Upper lobe of right lung (tissue), 1 donor: ENCODE data around the gene DNAH8. TPM values are rescaled to one million over a fixed set of nuclear protein-coding genes. Genes with fewer than 3 reads are reported as not detected.
A peak's percentile ranks its signal among the peaks of the same experiment; 100 is the strongest.

Experiments
- ATAC-seq: fragments of 200-7000 bp; cut with Tn5 transposase; one replicate; pipeline ENCODE4 v1.9.1; 2020; ENCODE audit warnings: mild to moderate bottlenecking, moderate library complexity
- DNase-seq: peaks from one replicate; pipeline ENCODE4 v3.0.0-alpha.2; 2020
- H3K27ac ChIP-seq: fragments of 200-600 bp; one replicate; pipeline ENCODE4 v1.8.0; 2022
- H3K27me3 ChIP-seq: fragments of 200-600 bp; one replicate; pipeline ENCODE4 v1.8.0; 2022; ENCODE audit warnings: mild to moderate bottlenecking
- H3K36me3 ChIP-seq: fragments of 200-600 bp; one replicate; pipeline ENCODE4 v1.8.0; 2022
- H3K4me1 ChIP-seq: fragments of 200-600 bp; one replicate; pipeline ENCODE4 v1.8.0; 2022
- H3K4me3 ChIP-seq: fragments of 200-600 bp; one replicate; pipeline ENCODE4 v1.8.0; 2022; ENCODE audit warnings: mild to moderate bottlenecking
- H3K9me3 ChIP-seq: fragments of 200-600 bp; one replicate; pipeline ENCODE4 v1.8.0; 2022
- CTCF ChIP-seq: fragments of 200-600 bp; IDR thresholded peaks from one replicate; pipeline ENCODE4 v1.8.0; 2022; ENCODE audit warnings: antibody characterized with exemption
- intact Hi-C: fragments of 100-400 bp; cut with DNase I; formaldehyde crosslinking; loops from one replicate; pipeline ENCODE4 v1.11.0; 2022
- total RNA-seq: library from RNA; stranded (reverse); fragmentation: NEBNext Ultra II Directional; extraction: Animal tissue kit (Norgen Biotek cat#: 25700); gene quantifications from one replicate; pipeline ENCODE4 v1.2.1, GENCODE V29; 2021
- donor health status: DM: no; HTN: yes; CAD: no; lungs with severe emphysema.

DNAH8 gene
- total RNA-seq, 1 donor from 2014 or later, result 0.17 TPM

DNA sequence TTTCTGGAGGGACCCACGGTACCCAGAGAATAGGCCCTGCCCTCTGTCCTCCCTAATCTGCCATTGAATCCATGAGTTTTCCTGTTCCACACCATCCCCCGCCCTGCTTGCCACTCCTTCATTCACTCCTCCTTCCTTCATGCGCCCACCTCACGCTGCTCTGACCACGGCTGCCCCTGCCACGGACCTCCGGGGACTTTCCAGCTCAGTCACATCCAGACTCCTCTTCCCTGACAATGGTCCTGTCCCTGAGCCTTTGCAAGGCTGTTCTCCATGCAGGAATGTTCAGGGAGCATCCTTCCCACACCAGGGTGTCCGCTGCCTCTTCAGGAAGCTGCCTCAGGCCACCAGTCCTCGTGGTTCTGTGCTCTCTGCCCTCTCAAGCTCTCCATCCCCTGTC, 359.4 kb downstream of the DNAH8 start:
- peak; percentile 21 for DNase-seq
- no peak for ATAC-seq

GRCh38 chr6:39075010-39075686, 360.0 kb downstream of the DNAH8 start:
- Histone ChIP-seq H3K27ac (no peak overlapping the region), H3K4me1 (no peaks in the 10 kb centered on the region), H3K9me3 (no peaks in the 10 kb centered on the region), H3K27me3 (peaks cover 4% of the 10 kb centered on the region), H3K4me3 (no peak overlapping the region), H3K36me3 (no peaks in the 10 kb centered on the region)
- ATAC-seq, result no peak
- TF ChIP-seq CTCF, result no peak
- intact Hi-C loops, result no loop called here
- DNase-seq, result peak; percentile 38

More for the DNA sequence above, 359.4 kb downstream of the DNAH8 start:
- intact Hi-C loops, result no loop called here
- no peaks in the 10 kb centered on the region for H3K9me3 ChIP-seq
- peaks cover 4% of the 10 kb centered on the region for H3K27me3 ChIP-seq
- no peaks in the 10 kb centered on the region for H3K4me1 ChIP-seq
- no peak overlapping the region for H3K27ac ChIP-seq
- H3K36me3 ChIP-seq, result no peaks in the 10 kb centered on the region
- H3K4me3 ChIP-seq, result no peak overlapping the region
- TF ChIP-seq CTCF, result no peak

- H3K4me1 ChIP-seq, result no peaks in the 10 kb centered on the region
- no peaks in the 10 kb centered on the region for H3K9me3 ChIP-seq
- ATAC-seq (no peak), DNase-seq (no peak)
- H3K36me3 ChIP-seq, result no peaks in the 10 kb centered on the region
- H3K4me3 ChIP-seq, result no peak overlapping the region
- TF ChIP-seq CTCF, result no peak
- no peaks in the 10 kb centered on the region for H3K27me3 ChIP-seq
- intact Hi-C loops, result no loop called here
- H3K27ac ChIP-seq, result no peak overlapping the region
Observed at GRCh38 chr6:39075807-39076622, 360.9 kb downstream of the DNAH8 start.

DNA sequence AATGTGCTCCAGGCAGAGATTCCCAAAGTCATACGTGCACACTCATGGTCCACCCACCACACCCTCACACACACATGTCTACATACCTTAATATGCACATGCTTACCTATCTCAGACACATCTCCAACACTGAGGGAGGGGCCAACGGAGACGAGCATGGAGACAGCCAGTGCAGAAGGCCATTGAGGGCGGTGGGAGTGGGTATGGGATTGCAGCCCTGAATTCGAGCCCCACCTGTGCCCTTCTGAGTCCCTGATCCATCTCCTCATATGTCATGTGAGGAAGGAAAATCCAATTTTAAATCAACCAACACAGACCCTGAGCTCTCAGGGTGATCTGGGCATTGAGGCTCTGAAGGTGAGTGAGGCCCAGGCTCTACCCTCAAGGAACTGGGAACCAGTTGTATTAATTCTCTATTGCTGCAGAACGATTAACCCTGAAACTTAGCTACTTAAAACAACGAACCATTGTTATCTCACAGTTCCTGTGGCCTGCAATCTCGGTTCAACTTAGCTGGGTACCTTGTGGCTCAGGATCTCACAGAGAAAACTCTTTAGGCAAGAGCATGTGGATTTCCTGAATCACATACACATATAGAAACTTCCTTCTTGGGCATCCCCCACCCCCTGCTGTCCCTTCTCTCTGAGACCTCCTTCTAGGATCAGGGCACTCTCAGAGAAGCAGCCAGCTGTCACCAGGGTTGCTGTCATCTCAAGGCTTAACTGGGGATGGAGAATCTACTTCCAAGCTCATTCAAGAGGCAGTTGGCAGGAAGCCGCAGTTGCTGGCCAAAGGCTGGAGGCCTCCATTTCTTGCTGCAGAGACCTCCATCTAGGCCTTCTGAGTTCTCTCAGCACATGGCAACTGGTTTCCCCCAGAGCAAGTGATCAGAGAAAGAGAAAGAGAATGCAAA, 361.8 kb downstream of the DNAH8 start:
- Histone ChIP-seq H3K4me3 (no peak overlapping the region), H3K4me1 (no peaks in the 10 kb centered on the region), H3K27me3 (no peaks in the 10 kb centered on the region), H3K9me3 (no peaks in the 10 kb centered on the region), H3K27ac (no peak overlapping the region), H3K36me3 (no peaks in the 10 kb centered on the region)
- ATAC-seq (no peak), DNase-seq (no peak)
- intact Hi-C loops, result no loop called here
- TF ChIP-seq CTCF, result no peak

- Histone ChIP-seq H3K36me3 (no peaks in the 10 kb centered on the region), H3K4me1 (no peaks in the 10 kb centered on the region), H3K9me3 (no peaks in the 10 kb centered on the region), H3K27me3 (no peaks in the 10 kb centered on the region), H3K4me3 (no peak overlapping the region), H3K27ac (no peak overlapping the region)
- no peak for TF ChIP-seq CTCF
- ATAC-seq (no peak), DNase-seq (no peak)
- intact Hi-C loops, result no loop called here
Observed at GRCh38 chr6:39077882-39078594, 362.9 kb downstream of the DNAH8 start.
